ENCODE measurements around the gene OR2T8. TPM values are rescaled to one million over a fixed set of nuclear protein-coding genes. Genes with fewer than 3 reads are reported as not detected.

The OR2T8 gene
- total and polyA plus RNA-seq, 10 of the 15 experiments (the other 5 are each of a cell fraction or from before 2014, with no cell fraction given): not detected

DNA sequence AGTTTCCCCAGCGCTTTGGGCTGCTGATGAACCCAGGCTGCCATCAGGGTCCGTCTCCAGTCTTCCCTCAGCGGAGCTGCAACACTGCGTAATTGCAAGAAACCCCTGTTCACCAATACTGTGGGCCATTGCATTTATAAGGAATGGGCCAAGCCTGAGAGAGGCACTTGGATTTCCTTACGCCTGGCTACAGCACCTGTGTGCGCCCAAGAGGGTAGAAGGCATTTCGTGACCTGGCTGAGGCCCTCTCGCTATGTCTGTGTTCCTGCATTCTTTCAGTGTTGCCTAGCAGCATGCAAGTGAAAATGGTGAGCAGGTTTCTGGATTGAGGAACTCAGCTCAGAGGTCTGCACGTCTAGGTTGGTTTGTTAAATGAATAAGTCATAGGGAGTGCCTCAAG, 36.7 kb upstream of the OR2T8 start:
- DNase-seq (ENCODE audit: low read depth, low spot score) (no peak), FAIRE-seq (no peak), ATAC-seq (no peak)
- in situ Hi-C loops (cut with MboI) (no loop called here), intact Hi-C loops (cut with micrococcal nuclease; ENCODE audit: unreplicated experiment) (no loop called here)
- H3K27me3 ChIP-seq (replicated peaks in 1 of 2; ENCODE audit: control insufficient read depth in 2 of 2, insufficient read depth in 2 of 2, low read length in 1 of 2): no peaks in the 10 kb centered on the region; a peak in 1 of 4 replicates
- 42% methylated on average over 9 of the region's 9 CpGs for WGBS (ENCODE audit: insufficient coverage, insufficient replicate concordance, low lambda C conversion rate, missing lambda C conversion rate)
- H3K79me2 ChIP-seq (ENCODE audit: control insufficient read depth, insufficient read depth, low read length): no peaks in the 10 kb centered on the region
- ChIA-PET CTCF (interaction anchor here (1.6 kb wide), 1 partner anchor 12 kb away, joined by 3 read pairs; the partner anchor contains the start of gene OR2W3), SMC1A (ENCODE audit: uncharacterized antibody, unreplicated experiment) (no interaction called here), RAD21 (ENCODE audit: unreplicated experiment) (no interaction called here), POLR2A (no interaction called here)
- H3K27ac ChIP-seq (ENCODE audit: control insufficient read depth, insufficient read depth): no peak overlapping the region
- H3K9ac ChIP-seq (ENCODE audit: control insufficient read depth, insufficient read depth, low read length): no peak overlapping the region
- no peak overlapping the region for H2AFZ ChIP-seq (ENCODE audit: control insufficient read depth, low read depth, low read length)
- no peaks in the 10 kb centered on the region for H3K4me1 ChIP-seq (ENCODE audit: control insufficient read depth, insufficient read depth, low read length)
- no peaks in the 10 kb centered on the region for H3K9me3 ChIP-seq (replicated peaks; ENCODE audit: control insufficient read depth, insufficient read depth, low read length)
- no peak overlapping the region for H3K4me2 ChIP-seq (ENCODE audit: control insufficient read depth, insufficient read depth)
- no TSS peak for BruUV-seq (replicated peaks)
- H3K4me3 ChIP-seq: no peak overlapping the region
- no peaks in the 10 kb centered on the region for H4K20me1 ChIP-seq (ENCODE audit: control insufficient read depth, insufficient read depth)
- H3K36me3 ChIP-seq (ENCODE audit: control insufficient read depth in 2 of 2, insufficient read depth in 2 of 2, low read length in 1 of 2): no peaks in the 10 kb centered on the region
- TF ChIP-seq TCF12 (IDR thresholded peaks at IDR 0.05; ENCODE audit: low read depth, low read length): no peak

GRCh38 chr1:247884797-247885413, 35.1 kb upstream of the OR2T8 start:
- 52% methylated on average over 10 of the region's 10 CpGs for WGBS (ENCODE audit: insufficient coverage, insufficient replicate concordance, low lambda C conversion rate, missing lambda C conversion rate)
- no peak for FAIRE-seq
- DNase-seq (ENCODE audit: low read depth, low spot score): no peak

More at GRCh38 chr1:247884797-247885413, 35.1 kb upstream of the OR2T8 start:
- no peaks in the 10 kb centered on the region for H3K27me3 ChIP-seq (replicated peaks in 1 of 2; ENCODE audit: control insufficient read depth in 2 of 2, insufficient read depth in 2 of 2, low read length in 1 of 2)
- no peak overlapping the region for H3K27ac ChIP-seq (ENCODE audit: control insufficient read depth, insufficient read depth)
- H3K79me2 ChIP-seq (ENCODE audit: control insufficient read depth, insufficient read depth, low read length): no peaks in the 10 kb centered on the region
- H3K4me1 ChIP-seq (ENCODE audit: control insufficient read depth, insufficient read depth, low read length): no peaks in the 10 kb centered on the region
- no TSS peak for BruUV-seq (replicated peaks)
- no peak overlapping the region for H3K4me2 ChIP-seq (ENCODE audit: control insufficient read depth, insufficient read depth)
- H4K20me1 ChIP-seq (ENCODE audit: control insufficient read depth, insufficient read depth): no peaks in the 10 kb centered on the region
- no peak for ATAC-seq
- in situ Hi-C loops (cut with MboI): no loop called here
- TF ChIP-seq, protein P1, sequence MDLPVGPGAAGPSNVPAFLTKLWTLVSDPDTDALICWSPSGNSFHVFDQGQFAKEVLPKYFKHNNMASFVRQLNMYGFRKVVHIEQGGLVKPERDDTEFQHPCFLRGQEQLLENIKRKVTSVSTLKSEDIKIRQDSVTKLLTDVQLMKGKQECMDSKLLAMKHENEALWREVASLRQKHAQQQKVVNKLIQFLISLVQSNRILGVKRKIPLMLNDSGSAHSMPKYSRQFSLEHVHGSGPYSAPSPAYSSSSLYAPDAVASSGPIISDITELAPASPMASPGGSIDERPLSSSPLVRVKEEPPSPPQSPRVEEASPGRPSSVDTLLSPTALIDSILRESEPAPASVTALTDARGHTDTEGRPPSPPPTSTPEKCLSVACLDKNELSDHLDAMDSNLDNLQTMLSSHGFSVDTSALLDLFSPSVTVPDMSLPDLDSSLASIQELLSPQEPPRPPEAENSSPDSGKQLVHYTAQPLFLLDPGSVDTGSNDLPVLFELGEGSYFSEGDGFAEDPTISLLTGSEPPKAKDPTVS (IDR thresholded peaks at IDR 0.05; ENCODE audit: low read depth, low read length): no peak
- TF ChIP-seq NFYA (IDR thresholded peaks at IDR 0.05; ENCODE audit: borderline replicate concordance, low read depth, low read length) (no peak), ZNF622 (IDR thresholded peaks at IDR 0.05) (no peak), NBN (IDR thresholded peaks at IDR 0.05) (no peak), POLR2AphosphoS5 (IDR thresholded peaks at IDR 0.05; ENCODE audit: low read length) (no peak), ATF7 (IDR thresholded peaks at IDR 0.05; ENCODE audit: low read depth) (no peak), ZBED1 (IDR thresholded peaks at IDR 0.05; ENCODE audit: borderline replicate concordance) (no peak), SUPT20H (IDR thresholded peaks at IDR 0.05; ENCODE audit: borderline replicate concordance, control insufficient read depth, low read depth, low read length) (no peak), RB1 (IDR thresholded peaks at IDR 0.05; ENCODE audit: borderline replicate concordance) (no peak), ESRRA (IDR thresholded peaks at IDR 0.05; ENCODE audit: low read length) (no peak), BCL11A (IDR thresholded peaks at IDR 0.05; ENCODE audit: low read depth, low read length) (no peak)
- TF ChIP-seq, protein P2, sequence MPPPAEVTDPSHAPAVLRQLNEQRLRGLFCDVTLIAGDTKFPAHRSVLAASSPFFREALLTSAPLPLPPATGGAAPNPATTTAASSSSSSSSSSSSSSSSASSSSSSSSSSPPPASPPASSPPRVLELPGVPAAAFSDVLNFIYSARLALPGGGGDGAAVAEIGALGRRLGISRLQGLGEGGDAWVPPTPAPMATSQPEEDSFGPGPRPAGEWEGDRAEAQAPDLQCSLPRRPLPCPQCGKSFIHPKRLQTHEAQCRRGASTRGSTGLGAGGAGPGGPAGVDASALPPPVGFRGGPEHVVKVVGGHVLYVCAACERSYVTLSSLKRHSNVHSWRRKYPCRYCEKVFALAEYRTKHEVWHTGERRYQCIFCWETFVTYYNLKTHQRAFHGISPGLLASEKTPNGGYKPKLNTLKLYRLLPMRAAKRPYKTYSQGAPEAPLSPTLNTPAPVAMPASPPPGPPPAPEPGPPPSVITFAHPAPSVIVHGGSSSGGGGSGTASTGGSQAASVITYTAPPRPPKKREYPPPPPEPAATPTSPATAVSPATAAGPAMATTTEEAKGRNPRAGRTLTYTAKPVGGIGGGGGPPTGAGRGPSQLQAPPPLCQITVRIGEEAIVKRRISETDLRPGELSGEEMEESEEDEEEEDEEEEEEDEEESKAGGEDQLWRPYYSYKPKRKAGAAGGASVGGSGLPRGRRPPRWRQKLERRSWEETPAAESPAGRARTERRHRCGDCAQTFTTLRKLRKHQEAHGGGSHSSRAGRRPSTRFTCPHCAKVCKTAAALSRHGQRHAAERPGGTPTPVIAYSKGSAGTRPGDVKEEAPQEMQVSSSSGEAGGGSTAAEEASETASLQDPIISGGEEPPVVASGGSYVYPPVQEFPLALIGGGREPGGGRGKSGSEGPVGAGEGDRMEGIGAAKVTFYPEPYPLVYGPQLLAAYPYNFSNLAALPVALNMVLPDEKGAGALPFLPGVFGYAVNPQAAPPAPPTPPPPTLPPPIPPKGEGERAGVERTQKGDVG (CRISPR knock-in tag; IDR thresholded peaks at IDR 0.05): no peak
- intact Hi-C loops (cut with micrococcal nuclease; ENCODE audit: unreplicated experiment): no loop called here
- no peak overlapping the region for H2AFZ ChIP-seq (ENCODE audit: control insufficient read depth, low read depth, low read length)
- H3K36me3 ChIP-seq (ENCODE audit: control insufficient read depth in 2 of 2, insufficient read depth in 2 of 2, low read length in 1 of 2): no peaks in the 10 kb centered on the region
- ChIA-PET CTCF (interaction anchor here (0.6 kb wide), 1 partner anchor 32 kb away, joined by 3 read pairs; no protein-coding TSS in a partner anchor), SMC1A (ENCODE audit: uncharacterized antibody, unreplicated experiment) (interaction anchor here (0.7 to 1.4 kb wide), 2 partner anchors 10 to 389 kb away, joined by 3 to 4 read pairs; partner anchors contain the start of gene OR2W3), POLR2A (no interaction called here), RAD21 (ENCODE audit: unreplicated experiment) (no interaction called here)
- no peaks in the 10 kb centered on the region for H3K9me3 ChIP-seq (replicated peaks; ENCODE audit: control insufficient read depth, insufficient read depth, low read length)
- no peak overlapping the region for H3K4me3 ChIP-seq
- no peak overlapping the region for H3K9ac ChIP-seq (ENCODE audit: control insufficient read depth, insufficient read depth, low read length)
